HepG2 (cell line): Measurements from ENCODE around the gene TPD52L2. TPM values are rescaled to one million over a fixed set of nuclear protein-coding genes. Genes with fewer than 3 reads are reported as not detected.
A peak's percentile ranks its signal among the peaks of the same experiment; 100 is the strongest.

ENCODE experiments used
- ATAC-seq: fragments of 200-7000 bp; cut with Tn5 transposase; 3 replicates; pipeline ENCODE4 v1.9.1; 2020; ENCODE audit warnings: mild to moderate bottlenecking, moderate library complexity
- BruUV-seq: library from RNA; stranded (reverse); fragments of 400-500 nt; replicated peaks from 2 replicates; lab custom pipeline; 2021; lab: Mats Ljungman, UMichigan
- CTCF ChIA-PET: fragments of 300-600 bp; formaldehyde crosslinking; extraction: SDS; loops from one replicate; lab custom pipeline; 2021; ENCODE audit warnings: low total read pairs, inconsistent platforms, low intra/inter-chr PET ratio; lab: Yijun Ruan, JAX
- POLR2A ChIA-PET: fragments of 350-600 bp; sonication (Branson Sonifier 250); formaldehyde crosslinking; loops from one replicate; lab custom pipeline; 2020; ENCODE audit warnings: antibody characterized with exemption, inconsistent platforms; lab: Yijun Ruan, JAX
- DNase-seq: peaks from one replicate; pipeline ENCODE4 v3.0.0-alpha.2; 2015; ENCODE audit warnings: low spot score
- FAIRE-seq: peaks from 3 replicates; lab custom pipeline; 2011; peaks lifted over from hg19 to GRCh38; lab: Jason Lieb, UNC
- H2AFZ ChIP-seq: one replicate; pipeline ENCODE4 v1.6.1; 2011; ENCODE audit warnings: low read length, inconsistent platforms
- H3K27ac ChIP-seq: fragments of 300-600 bp; 3 replicates; pipeline ENCODE4 v1.8.0; 2011; ENCODE audit warnings: mixed run types, mild to moderate bottlenecking, mixed read lengths, low read length, inconsistent platforms; ENCODE audit not compliant: insufficient read depth; ENCODE audit errors: extremely low read length
- H3K27me3 ChIP-seq, 2 experiments: fragments of 200-600 bp in 1 of 2; 2 replicates in 1 of 2; 3 replicates in 1 of 2; pipeline versions ENCODE4 v1.6.0 to v1.8.0; 2011; ENCODE audit warnings: low read length in 2 of 2, mild to moderate bottlenecking in 2 of 2, moderate library complexity in 2 of 2, inconsistent platforms in 1 of 2; ENCODE audit not compliant: insufficient read depth in 2 of 2, control insufficient read depth in 1 of 2
- H3K36me3 ChIP-seq, 2 experiments: fragments of 200-600 bp in 1 of 2; replicated peaks in 1 of 2; 2 replicates in 1 of 2; 3 replicates in 1 of 2; pipeline versions ENCODE4 v1.5.1 to v1.8.0; 2011; ENCODE audit warnings: low read length in 2 of 2, inconsistent platforms in 1 of 2; ENCODE audit not compliant: insufficient read depth in 2 of 2, control insufficient read depth in 1 of 2
- H3K4me1 ChIP-seq: 2 replicates; pipeline ENCODE4 v1.5.1; 2012; ENCODE audit warnings: low read length, inconsistent platforms; ENCODE audit not compliant: insufficient read depth
- H3K4me2 ChIP-seq: 2 replicates; pipeline ENCODE4 v1.6.0; 2011; ENCODE audit warnings: low read depth, low read length, inconsistent platforms
- H3K4me3 ChIP-seq, 3 experiments: fragments of 200-600 bp in 1 of 3; sonication (generic), shearing (Covaris generic) in 1 of 3; replicated peaks in 1 of 3; 2 replicates each; pipeline ENCODE4 v1.5.1; 2011 to 2016; ENCODE audit warnings: low read length in 3 of 3, inconsistent platforms in 2 of 3, low read depth in 2 of 3, mild to moderate bottlenecking in 2 of 3, control low read depth in 1 of 3, mixed read lengths in 1 of 3; ENCODE audit not compliant: insufficient read depth in 1 of 3
- H3K79me2 ChIP-seq: one replicate; pipeline ENCODE4 v1.6.1; 2011; ENCODE audit warnings: low read length, inconsistent platforms; ENCODE audit not compliant: insufficient read depth
- H3K9ac ChIP-seq: 2 replicates; pipeline ENCODE4 v1.6.0; 2011; ENCODE audit warnings: mild to moderate bottlenecking, low read depth, low read length, inconsistent platforms; ENCODE audit not compliant: insufficient read depth
- H3K9me3 ChIP-seq: 2 replicates; pipeline ENCODE4 v1.5.1; 2012; ENCODE audit warnings: mild to moderate bottlenecking, low read length
- H4K20me1 ChIP-seq: 2 replicates; pipeline ENCODE4 v1.6.0; 2011; ENCODE audit warnings: inconsistent platforms, mild to moderate bottlenecking, low read length, moderate library complexity; ENCODE audit not compliant: insufficient read depth
- MATR3 ChIP-seq: sonication (generic); formaldehyde crosslinking; IDR thresholded peaks from 2 replicates; pipeline ENCODE4 v1.4.0; 2020; ENCODE audit warnings: missing genetic modification reagents
- ZFP90 ChIP-seq: sonication (generic); formaldehyde crosslinking; IDR thresholded peaks from 2 replicates; pipeline ENCODE4 v1.8.0; 2022; ENCODE audit warnings: missing genetic modification reagents, mild to moderate bottlenecking, inconsistent platforms, borderline replicate concordance
- WGBS: methylation state at CpG from one replicate; pipeline ENCODE4 v1.1.6; 2017; ENCODE audit warnings: low lambda C conversion rate; 5-methylcytosine and 5-hydroxymethylcytosine counted together
- in situ Hi-C: cut with HindIII; loops from 2 replicates; pipeline ENCODE4 v1.10.0; 2017; ENCODE audit warnings: low pct_unique_long_range_greater_than_20kb; ENCODE audit not compliant: extremely low pct_ligation_motif_present
- intact Hi-C: fragments of 100-400 bp; cut with micrococcal nuclease; formaldehyde crosslinking; loops from one replicate; pipeline ENCODE4 v1.10.0; 2022; ENCODE audit not compliant: unreplicated experiment
- polyA plus RNA-seq, 8 experiments: library from polyadenylated mRNA; depleted of rRNA in 3 of 8; stranded (reverse) in 7 of 8; unstranded in 1 of 8; fragments of >200 nt; fragmentation: Illumina TruSeq in 4 of 8; extraction: Trizol in 4 of 8; gene quantifications; 2 replicates each; pipeline versions ENCODE4 v1.2.1 to v1.2.3, GENCODE V29; 2011 to 2016; ENCODE audit warnings: low read depth in 4 of 8, missing spikeins in 1 of 8, mixed read lengths in 1 of 8; ENCODE audit not compliant: insufficient read depth in 1 of 8
- total RNA-seq, 5 experiments: library from RNA; depleted of rRNA; stranded (reverse); fragments of >200 nt; fragmentation: Illumina TruSeq; extraction: Trizol; gene quantifications; 2 replicates each; pipeline ENCODE4 v1.2.3, GENCODE V29; 2016; ENCODE audit warnings: low read depth in 1 of 5
- TF ChIP-seq, protein P1 (sequence below), 2 experiments: sonication (generic) in 1 of 2; formaldehyde crosslinking in 1 of 2; IDR thresholded peaks; 2 replicates each; pipeline versions ENCODE4 v1.6.1 to v1.9.0; 2014 to 2022; ENCODE audit warnings: antibody characterized with exemption in 1 of 2, borderline replicate concordance in 1 of 2, inconsistent platforms in 1 of 2, low read depth in 1 of 2, missing genetic modification reagents in 1 of 2

TPD52L2 gene
- total and polyA plus RNA-seq, 2 of the 13 experiments (the other 11 are each of a cell fraction or from before 2014, with no cell fraction given) = 156 to 184 TPM

DNA sequence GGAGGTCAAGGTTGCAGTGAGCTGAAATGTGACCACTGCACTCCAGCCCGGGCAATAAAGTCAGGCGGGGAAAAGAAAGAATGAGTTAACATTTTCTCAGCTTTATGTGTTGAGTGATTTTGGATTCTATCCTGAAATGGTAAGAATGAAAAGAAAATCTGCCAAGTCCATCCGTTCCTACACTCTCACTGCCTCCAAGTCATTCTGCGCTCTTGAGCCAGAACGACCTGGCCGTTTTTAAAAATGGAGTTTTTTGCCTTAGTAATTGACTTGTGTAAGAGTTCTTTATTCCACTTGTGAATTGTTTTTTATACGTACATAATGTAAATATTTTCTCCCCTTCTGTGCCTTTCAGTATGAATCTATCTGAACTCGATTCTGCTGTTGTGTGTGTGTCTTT is 58.6 kb downstream of the TPD52L2 start:
- POLR2A ChIA-PET = no interaction called here

More for the DNA sequence above, 58.6 kb downstream of the TPD52L2 start:
- BruUV-seq = no TSS peak
- no peak for ATAC-seq
- 93% methylated on average over 8 of the region's 8 CpGs for WGBS
- no peaks in the 10 kb centered on the region for H3K9me3 ChIP-seq
- no peak overlapping the region for H3K4me3 ChIP-seq
- peaks cover 22% of the 10 kb centered on the region for H3K79me2 ChIP-seq
- no peak for DNase-seq
- H3K9ac ChIP-seq = no peak overlapping the region
- intact Hi-C loops = no loop called here
- peaks cover 3% of the 10 kb centered on the region; the same call in 1 of the 2 replicates for H4K20me1 ChIP-seq
- H3K27ac ChIP-seq = no peak overlapping the region
- CTCF ChIA-PET = interaction anchor here (1.0 kb wide), 1 partner anchor 24 kb away, joined by 3 read pairs; no protein-coding TSS in a partner anchor
- FAIRE-seq = peak; percentile 43
- no peaks in the 10 kb centered on the region for H3K4me1 ChIP-seq
- TF ChIP-seq, protein P1, sequence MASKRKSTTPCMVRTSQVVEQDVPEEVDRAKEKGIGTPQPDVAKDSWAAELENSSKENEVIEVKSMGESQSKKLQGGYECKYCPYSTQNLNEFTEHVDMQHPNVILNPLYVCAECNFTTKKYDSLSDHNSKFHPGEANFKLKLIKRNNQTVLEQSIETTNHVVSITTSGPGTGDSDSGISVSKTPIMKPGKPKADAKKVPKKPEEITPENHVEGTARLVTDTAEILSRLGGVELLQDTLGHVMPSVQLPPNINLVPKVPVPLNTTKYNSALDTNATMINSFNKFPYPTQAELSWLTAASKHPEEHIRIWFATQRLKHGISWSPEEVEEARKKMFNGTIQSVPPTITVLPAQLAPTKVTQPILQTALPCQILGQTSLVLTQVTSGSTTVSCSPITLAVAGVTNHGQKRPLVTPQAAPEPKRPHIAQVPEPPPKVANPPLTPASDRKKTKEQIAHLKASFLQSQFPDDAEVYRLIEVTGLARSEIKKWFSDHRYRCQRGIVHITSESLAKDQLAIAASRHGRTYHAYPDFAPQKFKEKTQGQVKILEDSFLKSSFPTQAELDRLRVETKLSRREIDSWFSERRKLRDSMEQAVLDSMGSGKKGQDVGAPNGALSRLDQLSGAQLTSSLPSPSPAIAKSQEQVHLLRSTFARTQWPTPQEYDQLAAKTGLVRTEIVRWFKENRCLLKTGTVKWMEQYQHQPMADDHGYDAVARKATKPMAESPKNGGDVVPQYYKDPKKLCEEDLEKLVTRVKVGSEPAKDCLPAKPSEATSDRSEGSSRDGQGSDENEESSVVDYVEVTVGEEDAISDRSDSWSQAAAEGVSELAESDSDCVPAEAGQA (IDR thresholded peaks at IDR 0.05; ENCODE audit: low read depth) = no peak
- TF ChIP-seq, protein P1 (CRISPR knock-in tag; IDR thresholded peaks at IDR 0.05; ENCODE audit: borderline replicate concordance) = no peak
- TF ChIP-seq MATR3 (CRISPR knock-in tag) (no peak), ZFP90 (CRISPR knock-in tag) (no peak)
- H3K4me2 ChIP-seq = no peak overlapping the region
- peaks cover 31 to 39% of the 10 kb centered on the region in 2 experiments for H3K36me3 ChIP-seq
- no peaks in the 10 kb centered on the region for H3K27me3 ChIP-seq
- in situ Hi-C loops = no loop called here
- no peak overlapping the region for H2AFZ ChIP-seq
